ENCODE results near the gene CGB3.

Gene CGB3

DNA sequence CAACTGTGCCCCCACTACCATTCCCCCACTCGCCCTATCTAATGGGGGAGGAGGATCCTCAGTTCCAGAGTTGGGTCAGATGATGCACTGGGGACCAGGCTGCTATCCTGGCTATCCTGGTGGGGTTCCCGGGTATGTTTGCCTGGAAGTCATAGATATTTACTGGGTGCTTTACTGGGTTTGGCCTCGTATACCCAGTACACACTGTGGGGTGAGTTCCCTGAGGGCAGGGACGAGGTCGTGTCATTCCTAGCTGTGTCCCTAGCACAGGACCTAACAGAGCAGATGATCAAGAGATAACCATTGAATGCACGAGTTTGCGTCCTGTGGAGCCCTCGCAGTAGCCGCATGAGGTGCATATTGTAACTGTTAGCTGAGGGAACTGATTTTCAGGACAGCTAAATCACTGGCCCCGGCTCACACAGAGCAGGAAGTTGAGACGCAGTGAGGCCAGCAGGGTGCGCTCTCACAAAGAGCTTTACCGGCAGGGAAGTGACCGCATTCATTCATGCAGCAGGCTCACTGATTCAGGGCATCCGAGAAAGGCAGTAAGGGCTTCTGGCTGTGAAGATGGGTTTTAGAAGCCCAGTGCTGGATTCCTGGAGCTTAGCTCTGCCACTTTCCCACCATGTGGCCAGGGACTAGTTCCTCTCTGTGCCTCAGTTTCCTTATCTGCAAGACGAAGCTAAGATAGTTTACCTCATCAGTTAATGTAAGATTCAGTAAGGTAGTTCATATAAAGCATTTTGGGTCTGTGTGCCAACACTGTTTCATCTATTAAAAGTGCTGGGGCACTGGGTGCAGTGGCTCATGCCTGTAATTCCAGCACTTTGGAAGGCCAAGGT lies 24.4 kb downstream of the CGB3 start:
- Histone ChIP-seq H3K4me1 (peaks cover 0 to 10% (median 2%) of the 10 kb centered on the region in 4 donors), H3K4me3 (no peak overlapping the region), H3K36me3 (peaks cover 6 to 39% (median 23%) of the 10 kb centered on the region in 3 donors), H3K27me3 (no peaks in the 10 kb centered on the region), H3K9me3 (no peaks in the 10 kb centered on the region), H3K27ac (no peak overlapping the region)
- intact Hi-C loops (cut with DNase I; ENCODE audit: low total_unique reads) = loop anchor here (10.0 kb wide), 1 partner anchor 355 kb away; the partner anchor contains the start of gene CA11
- DNase-seq = no peak
- TF ChIP-seq, protein P1, sequence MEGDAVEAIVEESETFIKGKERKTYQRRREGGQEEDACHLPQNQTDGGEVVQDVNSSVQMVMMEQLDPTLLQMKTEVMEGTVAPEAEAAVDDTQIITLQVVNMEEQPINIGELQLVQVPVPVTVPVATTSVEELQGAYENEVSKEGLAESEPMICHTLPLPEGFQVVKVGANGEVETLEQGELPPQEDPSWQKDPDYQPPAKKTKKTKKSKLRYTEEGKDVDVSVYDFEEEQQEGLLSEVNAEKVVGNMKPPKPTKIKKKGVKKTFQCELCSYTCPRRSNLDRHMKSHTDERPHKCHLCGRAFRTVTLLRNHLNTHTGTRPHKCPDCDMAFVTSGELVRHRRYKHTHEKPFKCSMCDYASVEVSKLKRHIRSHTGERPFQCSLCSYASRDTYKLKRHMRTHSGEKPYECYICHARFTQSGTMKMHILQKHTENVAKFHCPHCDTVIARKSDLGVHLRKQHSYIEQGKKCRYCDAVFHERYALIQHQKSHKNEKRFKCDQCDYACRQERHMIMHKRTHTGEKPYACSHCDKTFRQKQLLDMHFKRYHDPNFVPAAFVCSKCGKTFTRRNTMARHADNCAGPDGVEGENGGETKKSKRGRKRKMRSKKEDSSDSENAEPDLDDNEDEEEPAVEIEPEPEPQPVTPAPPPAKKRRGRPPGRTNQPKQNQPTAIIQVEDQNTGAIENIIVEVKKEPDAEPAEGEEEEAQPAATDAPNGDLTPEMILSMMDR (IDR thresholded peaks at IDR 0.05) = peak; percentile 27 to 43

DNA sequence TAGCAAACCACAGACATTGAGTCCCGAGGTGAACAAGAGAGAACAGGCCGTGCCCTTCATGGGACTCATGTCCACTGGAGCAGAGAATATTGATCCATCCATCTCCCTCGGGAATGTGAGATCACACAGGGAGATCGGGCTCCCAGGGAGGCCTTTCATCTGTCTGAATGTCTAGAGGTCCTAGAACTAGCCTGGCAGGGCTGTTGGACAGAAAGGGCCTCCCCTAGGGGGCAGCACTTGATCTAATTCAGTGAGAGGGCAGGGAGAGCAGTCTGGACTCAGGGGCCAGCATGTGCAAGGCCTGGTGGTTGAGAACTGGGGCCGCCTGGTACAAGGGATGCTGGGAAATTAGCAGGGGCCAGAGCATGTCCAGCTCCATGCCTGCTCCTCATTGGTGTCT lies 26.2 kb downstream of the CGB3 start:
- no peaks in the 10 kb centered on the region for H3K9me3 ChIP-seq
- TF ChIP-seq, protein P1 (IDR thresholded peaks at IDR 0.05) = peak in 1 of 2 experiments; percentile 12
- H3K36me3 ChIP-seq = peaks cover 0 to 22% (median 8%) of the 10 kb centered on the region in 3 donors
- H3K27ac ChIP-seq = no peak overlapping the region
- intact Hi-C loops (cut with DNase I; ENCODE audit: low total_unique reads) = loop anchor here (10.0 kb wide), 1 partner anchor 353 kb away; the partner anchor contains the start of gene CA11
- no peak overlapping the region for H3K4me3 ChIP-seq
- DNase-seq = no peak
- no peaks in the 10 kb centered on the region for H3K27me3 ChIP-seq
- peaks cover 0 to 18% (median 9%) of the 10 kb centered on the region in 4 donors for H3K4me1 ChIP-seq

DNA sequence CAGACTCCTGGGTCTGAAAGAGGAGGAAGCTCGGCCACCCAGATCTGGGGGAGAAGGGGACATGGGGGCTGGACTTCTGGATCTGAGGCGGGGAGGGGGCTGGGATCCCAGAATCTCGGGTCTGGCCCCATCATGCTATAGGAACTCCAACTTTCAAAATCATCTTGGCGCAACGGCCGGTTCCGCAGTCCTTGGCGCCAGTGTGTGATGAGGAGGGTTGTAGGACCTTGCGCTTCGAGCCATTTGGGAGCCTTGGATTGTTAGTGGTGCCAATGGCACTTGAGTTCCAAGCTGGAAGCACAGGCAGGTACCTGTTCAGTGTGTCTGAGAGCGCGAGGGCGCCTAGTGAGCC lies 30.1 kb downstream of the CGB3 start:
- DNase-seq = no peak
- TF ChIP-seq, protein P1 (IDR thresholded peaks at IDR 0.05) = no peak
- H3K27me3 ChIP-seq = no peaks in the 10 kb centered on the region
- H3K4me3 ChIP-seq = peak overlapping the region; percentile 85 to 97
- H3K27ac ChIP-seq = peak overlapping the region; percentile 98 to 99
- H3K4me1 ChIP-seq = peaks cover 0 to 44% (median 33%) of the 10 kb centered on the region in 4 donors
- H3K36me3 ChIP-seq = peaks cover 1 to 9% (median 2%) of the 10 kb centered on the region in 3 donors
- no peaks in the 10 kb centered on the region for H3K9me3 ChIP-seq
- intact Hi-C loops (cut with DNase I; ENCODE audit: low total_unique reads) = loop anchor here (10.0 kb wide), 1 partner anchor 349 kb away; the partner anchor contains the start of gene CA11

DNA sequence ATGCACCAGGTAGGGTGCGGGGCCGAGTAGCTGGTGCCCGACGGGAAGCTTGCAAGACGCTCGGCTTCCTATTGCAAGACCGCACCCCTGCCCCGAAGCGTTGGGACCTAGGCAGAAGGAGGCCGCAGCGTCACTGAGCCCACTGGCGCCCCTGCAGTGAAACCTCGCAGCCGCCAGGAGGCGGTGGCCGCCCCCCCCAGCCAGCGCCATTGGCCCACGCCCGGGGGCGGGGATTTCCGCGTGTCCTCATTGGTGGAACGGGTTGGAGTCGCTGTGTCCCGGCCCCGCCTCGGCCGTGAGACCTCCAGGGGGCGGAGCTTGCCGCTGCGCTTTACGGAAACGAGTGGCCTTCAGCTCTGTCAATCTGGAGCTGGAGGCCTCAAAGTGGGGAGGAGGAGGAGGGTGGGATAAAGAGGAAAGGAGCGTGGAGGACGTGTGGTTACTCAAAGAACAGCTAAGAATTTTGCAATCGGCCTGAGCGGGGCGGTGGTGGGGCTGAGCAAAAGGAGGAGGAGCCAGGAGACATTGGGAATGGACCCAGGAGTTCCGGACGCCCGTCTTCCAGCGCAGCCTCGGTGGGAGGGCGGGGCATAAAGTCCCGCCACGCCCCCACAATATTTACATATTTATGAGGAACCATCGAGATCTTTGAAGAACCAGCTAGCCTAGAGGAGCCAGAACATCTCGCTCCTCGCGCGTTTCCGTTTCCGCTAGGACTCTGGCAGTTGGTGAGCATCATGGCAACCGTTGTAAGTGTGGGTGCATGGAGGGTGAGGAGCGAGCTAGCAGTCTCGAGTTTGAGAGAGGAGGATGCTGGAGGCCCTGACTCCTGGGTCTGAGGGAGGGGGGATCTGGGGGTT lies 30.7 kb downstream of the CGB3 start, which contains the start of the genes GYS1 and RUVBL2:
Gene GYS1, minus strand, starts transcription at position 135 of the 860 bp plus-strand sequence. CDS start 197 bp downstream, outside the sequence.
Gene RUVBL2, plus strand, starts transcription at position 713 of the 860 bp plus-strand sequence. Its CDS starts 25 bp downstream, at position 738.
- Histone ChIP-seq H3K27me3 (no peaks in the 10 kb centered on the region), H3K4me3 (peak within 1 kb of the TSS; percentile 85 to 97), H3K36me3 (peaks cover 7 to 15% (median 8%) of the 10 kb centered on the region in 3 donors), H3K27ac (peak within 1 kb of the TSS; percentile 98 to 99), H3K4me1 (peaks cover 0 to 44% (median 33%) of the 10 kb centered on the region in 4 donors), H3K9me3 (no peaks in the 10 kb centered on the region)
- intact Hi-C loops (cut with DNase I; ENCODE audit: low total_unique reads) = loop anchor here (10.0 kb wide), 1 partner anchor 349 kb away; the partner anchor contains the start of gene CA11
- TF ChIP-seq, protein P1 (IDR thresholded peaks at IDR 0.05) = peak; percentile 99 to 100
- DNase-seq = peak; percentile 100

DNA sequence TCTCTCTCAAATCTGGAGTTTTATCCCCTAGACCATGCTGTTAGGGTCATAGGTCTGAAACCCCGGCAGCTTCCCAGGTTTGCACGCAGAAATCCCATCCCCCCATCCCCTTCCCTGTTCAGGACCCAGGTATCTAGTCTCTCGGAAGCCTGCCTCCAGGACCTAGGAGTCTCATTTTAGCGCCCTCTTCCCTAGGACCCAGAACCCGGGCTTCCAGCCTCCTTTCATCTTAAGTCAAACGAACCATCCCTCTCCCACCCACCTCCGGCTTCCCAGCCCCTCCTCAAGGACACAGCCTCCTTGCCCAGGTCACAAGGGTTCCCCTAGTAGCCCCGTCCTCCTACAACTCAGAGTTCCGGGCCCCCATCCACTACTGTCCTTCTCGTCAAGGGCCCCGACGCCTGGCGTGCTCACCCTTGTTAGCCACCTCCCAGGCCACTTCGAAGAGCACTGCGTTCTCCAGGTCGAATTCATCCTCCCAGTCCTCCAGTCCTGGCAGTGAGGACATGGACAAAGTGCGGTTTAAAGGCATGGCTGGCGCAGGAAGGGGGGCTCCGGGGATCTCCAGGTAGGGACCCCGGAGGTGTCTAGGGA lies 31.5 kb downstream of the CGB3 start:
- Histone ChIP-seq H3K4me3 (peak overlapping the region; percentile 85 to 97), H3K27ac (peak overlapping the region; percentile 98 to 99), H3K36me3 (peaks cover 9 to 23% (median 14%) of the 10 kb centered on the region in 3 donors), H3K27me3 (no peaks in the 10 kb centered on the region), H3K4me1 (peaks cover 0 to 44% (median 33%) of the 10 kb centered on the region in 4 donors), H3K9me3 (no peaks in the 10 kb centered on the region)
- intact Hi-C loops (cut with DNase I; ENCODE audit: low total_unique reads) = loop anchor here (10.0 kb wide), 1 partner anchor 348 kb away; the partner anchor contains the start of gene CA11
- DNase-seq = peak; percentile 47 to 69
- TF ChIP-seq, protein P1 (IDR thresholded peaks at IDR 0.05) = no peak

Measured in tibial artery (tissue), 4 donors.